ENCODE data around the gene NFKB1.

GRCh38 chr4:102606261-102606660, 105.1 kb downstream of the NFKB1 start:
- no peak for TF ChIP-seq SP1 (IDR thresholded peaks at IDR 0.05)
- no peak for TF ChIP-seq HDGF (IDR thresholded peaks at IDR 0.05; ENCODE audit: borderline replicate concordance)
- no peak for TF ChIP-seq ELF4 (IDR thresholded peaks at IDR 0.05)
